OCI-LY7 (cell line): ENCODE data around the gene SIX3.

Experiments used
- CTCF ChIP-seq: fragments of 200-600 bp; sonication (generic); conservative IDR thresholded peaks from 2 replicates; pipeline ENCODE4 v1.5.1; 2014; ENCODE audit warnings: mild to moderate bottlenecking, antibody characterized with exemption, low read length, moderate library complexity, mixed read lengths
- EZH2phosphoT487 ChIP-seq: fragments of 200-600 bp; sonication (generic); IDR thresholded peaks from 2 replicates; pipeline ENCODE4 v1.6.1; 2018; ENCODE audit warnings: low read depth, borderline replicate concordance, mild to moderate bottlenecking, mixed run types, antibody characterized with exemption, low read length, moderate library complexity, mixed read lengths

- TF ChIP-seq CTCF, result no peak
- no peak for TF ChIP-seq EZH2phosphoT487
These were observed 1.7 kb downstream of the SIX3 start for GRCh38 chr2:44943031-44943692.
